Spleen (tissue), 11 donors: ENCODE measurements around the gene SLC25A26. TPM values are rescaled to one million over a fixed set of nuclear protein-coding genes. Genes with fewer than 3 reads are reported as not detected.

Experiments
- DNase-seq: peaks from one replicate; pipeline ENCODE4 v3.0.0-alpha.2; 2020
- H3K27ac ChIP-seq, 8 donors: fragments of 200-600 bp; sonication (generic) in 7 of 8; 1 replicate in 4 of 8; 2 replicates in 4 of 8; pipeline versions ENCODE4 v1.5.0 to v1.8.0; 2016 to 2021; ENCODE audit warnings: inconsistent platforms in 4 of 8, mild to moderate bottlenecking in 4 of 8, moderate library complexity in 1 of 8
- H3K27me3 ChIP-seq, 7 donors: fragments of 200-600 bp; sonication (generic) in 6 of 7; replicated peaks in 1 of 7; 1 replicate in 4 of 7; 2 replicates in 3 of 7; pipeline versions ENCODE4 v1.5.0 to v1.8.0; 2016 to 2021; ENCODE audit warnings: inconsistent platforms in 3 of 7, mild to moderate bottlenecking in 1 of 7
- H3K36me3 ChIP-seq, 6 donors: fragments of 200-600 bp; sonication (generic) in 5 of 6; 1 replicate in 4 of 6; 2 replicates in 2 of 6; pipeline versions ENCODE4 v1.5.0 to v1.8.0; 2016 to 2021; ENCODE audit warnings: inconsistent platforms in 2 of 6
- H3K4me1 ChIP-seq, 6 donors: fragments of 200-600 bp; sonication (generic) in 5 of 6; 1 replicate in 3 of 6; 2 replicates in 3 of 6; pipeline versions ENCODE4 v1.5.0 to v1.8.0; 2016 to 2021; ENCODE audit warnings: inconsistent platforms in 3 of 6
- H3K4me3 ChIP-seq, 8 donors: fragments of 200-600 bp; sonication (generic) in 7 of 8; 1 replicate in 4 of 8; 2 replicates in 4 of 8; pipeline versions ENCODE4 v1.5.0 to v1.8.0; 2016 to 2021; ENCODE audit warnings: inconsistent platforms in 4 of 8, mild to moderate bottlenecking in 4 of 8, moderate library complexity in 2 of 8
- H3K9me3 ChIP-seq, 8 donors: fragments of 200-600 bp; sonication (generic) in 7 of 8; 1 replicate in 4 of 8; 2 replicates in 4 of 8; pipeline versions ENCODE4 v1.5.0 to v1.8.0; 2016 to 2021; ENCODE audit warnings: inconsistent platforms in 4 of 8
- POLR2A ChIP-seq, 3 donors: fragments of 450-650 bp; IDR thresholded peaks; one replicate each; pipeline ENCODE4 v1.5.1; 2017; ENCODE audit warnings: antibody characterized with exemption in 3 of 3, mild to moderate bottlenecking in 1 of 3
- POLR2AphosphoS5 ChIP-seq, 3 donors: sonication (generic); formaldehyde crosslinking; IDR thresholded peaks; one replicate each; pipeline ENCODE4 v1.5.1; 2017; ENCODE audit warnings: antibody characterized with exemption in 3 of 3
- WGBS, 5 donors: extraction: QIAGEN DNeasy Blood & Tissue Kit in 3 of 5; methylation state at CpG; one replicate each; pipeline versions ENCODE4 v1.1.5 to v1.1.7; 2013 to 2018; 5-methylcytosine and 5-hydroxymethylcytosine counted together
- intact Hi-C: fragments of 100-400 bp; cut with DNase I; formaldehyde crosslinking; loops from one replicate; pipeline ENCODE4 v1.15.0; 2023; ENCODE audit warnings: low total_unique reads
- polyA plus RNA-seq, 3 donors: library from polyadenylated mRNA; stranded (reverse); fragments of 200-250 nt; gene quantifications; one replicate each; pipeline ENCODE4 v1.2.1, GENCODE V29; 2013
- total RNA-seq, 7 donors: library from RNA; depleted of rRNA in 3 of 7; stranded (reverse); fragments of >200 nt in 3 of 7; fragmentation: NEBNext Ultra II Directional in 4 of 7; extraction: Animal tissue kit (Norgen Biotek cat#: 25700) in 4 of 7; gene quantifications; one replicate each; pipeline versions ENCODE4 v1.1.0 to v1.2.1, GENCODE V29; 2016 to 2021
- TF ChIP-seq, protein P1 (sequence below), 11 experiments: fragments of 200-600 bp in 7 of 11; fragments of 450-650 bp in 4 of 11; sonication (generic) in 4 of 11; IDR thresholded peaks in 8 of 11; conservative IDR thresholded peaks in 3 of 11; 1 replicate in 7 of 11; 2 replicates in 4 of 11; pipeline versions ENCODE4 v1.4.0 to v1.8.0; 2016 to 2021; ENCODE audit warnings: antibody characterized with exemption in 11 of 11, inconsistent platforms in 4 of 11, mild to moderate bottlenecking in 1 of 11
- donor health status: healthy with polysubstance abuse.
- donor health status: DM: no; HTN: no; CAD: no; lungs with moderate emphysema.
- donor health status: DM: no; HTN: no; CAD: no.
- donor health status: Bipolar disorder and iron deficiency.
- donor health status: healthy.
- donor health status: DM: no; HTN: no; CAD: no.
- donor health status: DM: yes; HTN: yes; CAD: no.

Gene SLC25A26
- total and polyA plus RNA-seq, 10 donors, result 14.9 to 20.9 (median 16.0) TPM

DNA sequence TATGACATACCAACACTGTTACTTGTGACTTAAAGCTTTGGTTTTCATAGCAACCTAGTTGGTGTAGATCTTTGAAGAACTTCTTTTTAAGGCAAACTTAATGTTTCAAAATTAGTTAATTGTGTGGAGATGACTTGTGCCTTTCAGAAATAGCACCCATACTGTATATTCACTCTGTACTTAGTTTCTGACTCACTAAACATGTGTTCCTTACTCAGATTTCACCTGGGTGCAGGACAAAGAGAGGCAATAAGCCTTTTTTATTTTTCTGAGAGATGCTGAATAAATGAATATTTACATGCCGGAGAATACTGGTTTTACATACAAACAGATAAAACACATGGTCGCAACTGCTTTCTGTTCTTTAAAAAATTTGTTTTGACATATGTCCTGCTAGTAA lies 44.8 kb downstream of the SLC25A26 start:
- Histone ChIP-seq H3K4me3 (no peak overlapping the region), H3K27me3 (no peaks in the 10 kb centered on the region), H3K4me1 (peaks cover 0 to 15% (median 2%) of the 10 kb centered on the region in 6 donors), H3K36me3 (peaks cover 0 to 46% (median 9%) of the 10 kb centered on the region in 6 donors), H3K27ac (no peak overlapping the region), H3K9me3 (no peaks in the 10 kb centered on the region)
- 94 to 98% (median 96%) methylated on average over 2 of the region's 2 CpGs for WGBS, 5 donors
- no peak for DNase-seq
- no peak for TF ChIP-seq POLR2AphosphoS5 (IDR thresholded peaks at IDR 0.05)
- intact Hi-C loops, result no loop called here

DNA sequence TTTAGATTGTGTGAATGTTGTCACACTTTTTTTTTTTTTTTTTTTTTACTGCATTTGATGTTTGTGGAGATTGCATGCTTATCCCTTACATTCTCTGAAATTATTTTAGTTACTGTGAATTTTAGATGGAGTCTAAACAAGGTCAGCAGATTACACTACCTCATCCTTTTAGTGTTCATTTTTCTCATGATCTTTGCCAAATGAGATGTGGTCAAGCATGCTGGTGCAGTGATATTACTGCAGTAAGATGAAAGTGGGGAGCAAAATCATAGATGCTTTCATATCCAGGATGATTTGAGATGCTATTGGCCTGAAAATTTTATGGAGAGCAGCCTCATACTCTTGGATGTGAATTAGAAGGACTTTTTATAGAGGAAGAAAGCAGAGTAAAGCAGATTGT lies 45.8 kb downstream of the SLC25A26 start:
- no peak for DNase-seq
- intact Hi-C loops, result no loop called here
- H3K4me1 ChIP-seq, result peaks cover 0 to 15% (median 2%) of the 10 kb centered on the region in 6 donors

DNA sequence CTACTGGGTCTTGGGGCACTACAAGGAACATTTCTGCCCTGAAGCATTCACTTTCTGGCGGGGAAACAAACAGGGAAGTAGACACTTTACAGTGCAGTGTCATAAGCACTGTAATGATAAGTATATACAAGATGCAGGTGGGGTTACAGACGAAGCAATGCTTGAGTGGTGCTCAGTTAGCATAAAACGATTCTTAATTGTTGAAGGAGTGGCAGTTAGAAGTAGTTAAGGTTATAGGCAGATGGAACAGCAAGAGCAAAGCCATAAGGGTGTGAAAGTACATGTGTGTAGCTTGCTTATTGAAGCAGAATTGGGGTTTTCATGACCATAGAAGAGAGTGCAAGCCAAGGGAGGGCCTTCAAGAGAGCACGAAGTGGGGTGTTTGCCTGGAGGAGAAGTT lies 46.2 kb downstream of the SLC25A26 start:
- H3K9me3 ChIP-seq, result no peaks in the 10 kb centered on the region
- TF ChIP-seq POLR2A (IDR thresholded peaks at IDR 0.05) (no peak), POLR2AphosphoS5 (IDR thresholded peaks at IDR 0.05) (no peak)
- TF ChIP-seq, protein P1, sequence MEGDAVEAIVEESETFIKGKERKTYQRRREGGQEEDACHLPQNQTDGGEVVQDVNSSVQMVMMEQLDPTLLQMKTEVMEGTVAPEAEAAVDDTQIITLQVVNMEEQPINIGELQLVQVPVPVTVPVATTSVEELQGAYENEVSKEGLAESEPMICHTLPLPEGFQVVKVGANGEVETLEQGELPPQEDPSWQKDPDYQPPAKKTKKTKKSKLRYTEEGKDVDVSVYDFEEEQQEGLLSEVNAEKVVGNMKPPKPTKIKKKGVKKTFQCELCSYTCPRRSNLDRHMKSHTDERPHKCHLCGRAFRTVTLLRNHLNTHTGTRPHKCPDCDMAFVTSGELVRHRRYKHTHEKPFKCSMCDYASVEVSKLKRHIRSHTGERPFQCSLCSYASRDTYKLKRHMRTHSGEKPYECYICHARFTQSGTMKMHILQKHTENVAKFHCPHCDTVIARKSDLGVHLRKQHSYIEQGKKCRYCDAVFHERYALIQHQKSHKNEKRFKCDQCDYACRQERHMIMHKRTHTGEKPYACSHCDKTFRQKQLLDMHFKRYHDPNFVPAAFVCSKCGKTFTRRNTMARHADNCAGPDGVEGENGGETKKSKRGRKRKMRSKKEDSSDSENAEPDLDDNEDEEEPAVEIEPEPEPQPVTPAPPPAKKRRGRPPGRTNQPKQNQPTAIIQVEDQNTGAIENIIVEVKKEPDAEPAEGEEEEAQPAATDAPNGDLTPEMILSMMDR (IDR thresholded peaks at IDR 0.05 in 8 of 11, conservative IDR thresholded peaks at IDR 0.05 in 3 of 11), result no peak
- no peak overlapping the region for H3K4me3 ChIP-seq
- no peak overlapping the region for H3K27ac ChIP-seq
- H3K4me1 ChIP-seq, result peaks cover 0 to 15% (median 2%) of the 10 kb centered on the region in 6 donors
- peaks cover 0 to 37% (median 9%) of the 10 kb centered on the region in 6 donors for H3K36me3 ChIP-seq
- no peak for DNase-seq
- H3K27me3 ChIP-seq, result no peaks in the 10 kb centered on the region
- intact Hi-C loops, result no loop called here
- WGBS, 5 donors, result 40 to 63% (median 57%) methylated on average over 4 of the region's 4 CpGs

More for the DNA sequence above, 45.8 kb downstream of the SLC25A26 start:
- TF ChIP-seq, protein P1 (IDR thresholded peaks at IDR 0.05 in 8 of 11, conservative IDR thresholded peaks at IDR 0.05 in 3 of 11), result no peak
- TF ChIP-seq POLR2AphosphoS5 (IDR thresholded peaks at IDR 0.05), result no peak
- no peak for TF ChIP-seq POLR2A (IDR thresholded peaks at IDR 0.05)
- no peaks in the 10 kb centered on the region for H3K9me3 ChIP-seq
- no peak overlapping the region for H3K4me3 ChIP-seq
- peaks cover 0 to 38% (median 9%) of the 10 kb centered on the region in 6 donors for H3K36me3 ChIP-seq
- no peak overlapping the region for H3K27ac ChIP-seq
- no peaks in the 10 kb centered on the region for H3K27me3 ChIP-seq

DNA sequence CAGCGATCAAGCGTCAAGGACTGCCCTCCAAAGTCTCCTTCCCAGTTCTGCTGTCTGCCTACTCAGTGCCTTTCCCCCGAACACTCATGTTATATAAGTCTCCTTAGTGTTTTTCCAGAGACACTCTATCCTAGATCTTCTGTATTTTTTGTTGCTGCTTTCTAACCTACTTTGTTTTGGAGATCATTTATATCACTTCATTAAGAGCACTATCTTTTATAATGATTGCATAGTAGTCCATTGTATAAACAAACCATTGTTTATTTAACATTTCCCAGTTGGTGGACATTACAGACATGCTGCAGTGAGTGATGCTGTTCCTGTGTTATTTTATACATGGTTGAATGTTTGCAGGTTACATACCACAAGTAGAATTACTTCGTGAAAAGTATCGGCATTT lies 47.1 kb downstream of the SLC25A26 start:
- H3K27ac ChIP-seq, result no peak overlapping the region
- intact Hi-C loops, result no loop called here
- TF ChIP-seq, protein P1 (IDR thresholded peaks at IDR 0.05 in 8 of 11, conservative IDR thresholded peaks at IDR 0.05 in 3 of 11), result no peak
- TF ChIP-seq POLR2AphosphoS5 (IDR thresholded peaks at IDR 0.05), result no peak
- no peak for TF ChIP-seq POLR2A (IDR thresholded peaks at IDR 0.05)
- H3K36me3 ChIP-seq, result peaks cover 0 to 30% (median 9%) of the 10 kb centered on the region in 6 donors
- no peak overlapping the region for H3K4me3 ChIP-seq
- H3K27me3 ChIP-seq, result no peaks in the 10 kb centered on the region
- 84 to 97% (median 88%) methylated on average over 5 of the region's 5 CpGs for WGBS, 5 donors
- no peaks in the 10 kb centered on the region for H3K9me3 ChIP-seq
- peaks cover 0 to 15% (median 2%) of the 10 kb centered on the region in 6 donors for H3K4me1 ChIP-seq
- no peak for DNase-seq

DNA sequence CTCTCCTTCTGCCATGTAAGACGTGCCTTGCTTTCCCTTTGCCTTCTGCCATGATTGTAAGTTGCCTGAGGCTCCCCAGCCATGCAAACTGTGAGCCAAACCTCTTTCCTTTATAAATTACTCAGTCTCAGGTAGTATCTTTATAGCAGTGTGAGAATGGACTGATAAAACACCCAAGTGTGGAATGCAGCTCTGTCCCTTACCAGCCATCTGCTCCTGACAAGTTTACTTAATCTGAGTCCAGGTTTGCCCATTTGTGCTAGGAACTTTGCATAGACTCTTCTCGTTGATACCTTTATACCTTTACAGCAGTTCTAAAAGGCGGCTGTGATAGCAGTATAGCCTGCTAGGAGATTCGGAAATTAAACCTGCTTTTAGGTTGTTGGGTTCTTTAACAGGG lies 48.1 kb downstream of the SLC25A26 start:
- H3K9me3 ChIP-seq, result no peaks in the 10 kb centered on the region
- no peak overlapping the region for H3K27ac ChIP-seq
- H3K4me3 ChIP-seq, result no peak overlapping the region
- H3K27me3 ChIP-seq, result no peaks in the 10 kb centered on the region
- WGBS, 5 donors, result 87 to 91% (median 90%) methylated on average over 4 of the region's 4 CpGs
- peaks cover 0 to 20% (median 7%) of the 10 kb centered on the region in 6 donors for H3K36me3 ChIP-seq
- peaks cover 0 to 15% (median 2%) of the 10 kb centered on the region in 6 donors for H3K4me1 ChIP-seq
- TF ChIP-seq POLR2AphosphoS5 (IDR thresholded peaks at IDR 0.05), result no peak
- TF ChIP-seq, protein P1 (IDR thresholded peaks at IDR 0.05 in 8 of 11, conservative IDR thresholded peaks at IDR 0.05 in 3 of 11), result no peak
- TF ChIP-seq POLR2A (IDR thresholded peaks at IDR 0.05), result no peak
- DNase-seq, result no peak
- intact Hi-C loops, result no loop called here
